GM12875 (cell line): ENCODE data around the gene NHLH2.

Experiments used
- H3K4me3 ChIP-seq: one replicate; pipeline ENCODE4 v1.5.1; 2011; ENCODE audit warnings: low read depth, low read length, control low read depth
- TF ChIP-seq, protein P1 (sequence below): IDR thresholded peaks from 2 replicates; pipeline ENCODE4 v1.5.1; 2011; ENCODE audit warnings: low read depth, mild to moderate bottlenecking, control low read depth, inconsistent platforms, low read length, moderate library complexity, borderline replicate concordance; ENCODE audit not compliant: insufficient read depth

The NHLH2 gene

DNA sequence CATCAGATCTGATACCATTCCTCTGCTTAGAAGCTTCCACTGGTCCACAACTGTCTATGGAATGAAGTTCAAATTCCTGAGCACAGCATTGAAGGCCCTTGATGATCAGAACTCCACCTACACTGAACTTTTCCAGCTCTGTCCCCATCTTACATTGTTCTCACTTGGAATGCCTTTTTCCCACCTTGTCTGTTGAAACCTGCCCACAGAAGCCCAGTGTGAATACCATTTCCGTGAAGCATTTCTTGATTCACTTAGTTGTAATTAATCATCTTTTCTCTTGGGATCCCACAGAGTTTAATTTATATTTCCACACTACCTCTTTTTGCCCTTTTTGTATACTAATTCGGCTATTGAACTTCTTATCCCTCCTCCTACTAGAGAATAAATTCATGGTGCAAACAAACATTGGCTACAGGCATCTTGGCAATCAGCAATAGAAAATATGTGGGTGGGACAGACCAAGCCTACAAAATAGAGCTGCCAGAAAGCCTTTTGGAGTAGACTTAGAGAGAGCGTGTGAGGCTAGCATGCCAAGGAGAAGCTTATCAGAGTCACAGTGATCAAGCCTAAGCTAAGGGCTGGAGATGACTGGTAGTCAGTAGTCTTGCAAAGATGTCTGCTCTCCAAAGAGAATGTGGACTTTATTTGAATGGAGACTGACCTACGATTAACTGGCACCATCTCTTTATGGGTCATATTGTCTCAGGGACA lies 26.1 kb downstream of the NHLH2 start:
- TF ChIP-seq, protein P1, sequence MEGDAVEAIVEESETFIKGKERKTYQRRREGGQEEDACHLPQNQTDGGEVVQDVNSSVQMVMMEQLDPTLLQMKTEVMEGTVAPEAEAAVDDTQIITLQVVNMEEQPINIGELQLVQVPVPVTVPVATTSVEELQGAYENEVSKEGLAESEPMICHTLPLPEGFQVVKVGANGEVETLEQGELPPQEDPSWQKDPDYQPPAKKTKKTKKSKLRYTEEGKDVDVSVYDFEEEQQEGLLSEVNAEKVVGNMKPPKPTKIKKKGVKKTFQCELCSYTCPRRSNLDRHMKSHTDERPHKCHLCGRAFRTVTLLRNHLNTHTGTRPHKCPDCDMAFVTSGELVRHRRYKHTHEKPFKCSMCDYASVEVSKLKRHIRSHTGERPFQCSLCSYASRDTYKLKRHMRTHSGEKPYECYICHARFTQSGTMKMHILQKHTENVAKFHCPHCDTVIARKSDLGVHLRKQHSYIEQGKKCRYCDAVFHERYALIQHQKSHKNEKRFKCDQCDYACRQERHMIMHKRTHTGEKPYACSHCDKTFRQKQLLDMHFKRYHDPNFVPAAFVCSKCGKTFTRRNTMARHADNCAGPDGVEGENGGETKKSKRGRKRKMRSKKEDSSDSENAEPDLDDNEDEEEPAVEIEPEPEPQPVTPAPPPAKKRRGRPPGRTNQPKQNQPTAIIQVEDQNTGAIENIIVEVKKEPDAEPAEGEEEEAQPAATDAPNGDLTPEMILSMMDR: no peak
- no peak overlapping the region for H3K4me3 ChIP-seq

DNA sequence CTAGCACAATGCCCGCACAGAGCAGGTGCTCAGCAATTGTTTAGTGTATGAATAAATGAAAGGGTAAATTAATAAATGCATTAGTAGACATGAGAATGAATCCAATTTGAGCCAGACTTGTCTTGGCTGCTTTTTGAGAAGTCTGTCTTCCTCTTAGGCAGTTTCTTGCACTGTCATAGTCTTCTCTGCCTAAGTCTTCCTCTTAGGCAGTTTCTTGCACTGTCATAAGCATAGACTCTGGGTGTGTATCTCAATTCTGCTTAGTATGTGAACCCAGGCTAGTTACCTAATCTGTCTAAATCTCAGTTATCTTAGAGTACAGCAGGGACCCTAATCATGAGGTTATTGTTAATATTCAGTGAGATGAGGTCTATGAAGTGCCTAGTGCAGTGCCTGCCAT lies 27.2 kb downstream of the NHLH2 start:
- no peak overlapping the region for H3K4me3 ChIP-seq
- TF ChIP-seq, protein P1: no peak

DNA sequence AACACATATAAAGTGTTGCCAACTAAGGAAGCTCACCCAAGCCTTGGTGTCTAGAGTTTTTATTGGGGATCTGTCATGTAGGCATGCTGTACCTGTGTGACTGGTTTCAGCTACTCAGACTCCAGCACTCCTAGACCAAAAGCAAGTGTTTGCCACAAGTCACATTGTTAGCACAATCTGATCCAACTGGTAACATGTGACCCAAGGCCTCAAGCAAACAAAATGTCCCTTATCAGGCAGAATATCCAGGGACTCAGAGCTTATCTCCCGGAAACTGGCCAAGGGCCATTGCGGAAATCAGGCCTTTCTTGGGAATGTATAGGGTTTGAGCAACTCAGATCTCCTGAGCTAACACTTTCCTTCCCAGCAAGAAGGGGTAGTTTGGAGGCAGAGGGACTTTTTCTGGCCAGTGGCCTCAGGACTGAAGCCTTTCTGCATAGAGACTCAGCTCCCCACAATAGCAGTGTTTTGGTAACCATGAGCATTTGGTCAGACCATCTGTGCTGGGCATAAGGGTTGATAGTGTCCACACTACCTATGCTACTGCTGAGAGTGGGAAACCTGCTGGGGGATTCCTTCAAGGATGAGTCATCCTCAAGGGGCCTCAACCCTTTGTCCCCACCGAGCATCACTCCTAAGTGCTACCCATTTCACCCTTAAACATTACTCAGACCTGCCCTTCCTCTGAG lies 29.6 kb downstream of the NHLH2 start:
- no peak overlapping the region for H3K4me3 ChIP-seq
- TF ChIP-seq, protein P1: no peak

DNA sequence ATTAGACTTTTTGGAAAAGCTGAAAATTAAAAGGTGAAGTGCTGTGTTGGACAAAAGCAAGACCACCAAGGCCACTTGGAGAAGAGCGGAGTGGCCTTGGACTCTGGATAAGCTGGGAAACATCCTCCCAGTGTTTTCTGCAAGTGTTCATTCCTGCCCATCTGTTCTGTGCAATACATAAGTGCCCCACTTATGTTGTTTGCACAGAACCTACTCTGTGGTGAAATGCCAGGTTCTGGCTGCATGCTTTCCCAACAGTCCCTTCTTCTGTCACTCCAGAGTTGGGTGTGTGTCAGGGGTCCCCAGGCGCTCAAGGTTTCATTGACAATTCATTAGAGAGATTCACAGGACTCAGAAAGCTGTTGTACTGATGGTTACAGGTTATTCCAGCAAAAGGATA lies 30.3 kb downstream of the NHLH2 start:
- no peak overlapping the region for H3K4me3 ChIP-seq
- TF ChIP-seq, protein P1: no peak

DNA sequence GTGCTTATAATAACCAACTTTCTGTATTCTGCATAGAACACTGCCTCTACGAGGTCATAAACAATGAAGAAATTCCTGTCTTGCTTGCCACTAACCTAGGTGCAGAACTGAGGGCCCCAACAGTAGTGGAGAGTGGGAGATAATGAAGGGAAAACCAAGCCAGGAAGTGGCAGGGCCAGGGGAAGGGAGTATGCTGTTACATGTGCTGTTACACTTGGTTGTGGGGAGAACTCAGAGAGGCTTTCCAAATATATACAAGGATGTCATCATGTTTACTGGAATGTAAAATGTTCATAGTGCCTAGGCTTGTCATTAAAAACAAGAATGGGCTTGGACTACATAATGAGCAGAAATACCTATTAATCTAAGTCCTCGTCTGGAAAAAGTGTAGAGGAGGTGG lies 31.1 kb downstream of the NHLH2 start:
- TF ChIP-seq, protein P1: no peak
- H3K4me3 ChIP-seq: no peak overlapping the region

DNA sequence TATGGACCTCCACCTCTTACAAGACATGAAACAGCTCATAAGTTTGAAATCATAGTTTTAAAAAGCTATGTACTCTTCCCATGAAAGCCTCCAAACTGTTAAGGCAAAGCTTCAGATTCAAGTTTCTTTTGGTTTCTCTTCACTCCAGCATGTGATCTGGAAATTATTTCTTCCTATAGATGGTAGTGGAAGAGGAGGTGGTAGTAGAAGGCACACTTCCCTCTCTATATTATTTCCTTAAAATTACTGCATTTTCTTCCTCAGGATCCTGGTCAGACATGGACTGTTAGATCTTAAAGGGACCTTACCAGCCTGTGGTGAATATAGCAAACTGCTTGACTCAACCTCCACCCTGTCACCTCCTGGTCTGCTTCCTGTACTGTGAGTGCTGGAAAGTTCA lies 31.9 kb downstream of the NHLH2 start:
- TF ChIP-seq, protein P1: no peak
- H3K4me3 ChIP-seq: no peak overlapping the region

DNA sequence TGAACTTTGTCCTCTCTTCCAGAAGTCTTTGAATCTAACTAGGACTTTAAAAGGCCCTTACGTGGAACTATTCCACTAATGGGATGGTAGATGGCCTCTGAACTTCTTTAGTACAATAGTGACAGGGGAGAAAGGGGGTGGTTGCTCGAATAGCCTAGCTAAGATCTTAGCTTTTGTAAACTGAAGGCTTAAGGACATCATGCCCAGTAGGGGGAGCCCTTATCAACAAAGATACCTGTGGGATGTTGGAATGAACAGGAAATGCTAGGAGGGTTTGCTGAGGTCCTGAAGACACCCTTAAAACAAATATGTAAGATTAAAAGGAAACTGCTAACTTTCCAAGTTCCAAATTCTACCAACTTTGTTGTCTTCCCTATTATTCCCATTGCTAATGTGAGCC lies 33.2 kb downstream of the NHLH2 start:
- H3K4me3 ChIP-seq: no peak overlapping the region
- TF ChIP-seq, protein P1: peak; percentile 74
